GM12873 (cell line): ENCODE data around the gene TSPAN6.

Experiments
- TF ChIP-seq, protein P1 (sequence below): IDR thresholded peaks from 2 replicates; pipeline ENCODE4 v1.5.1; 2012; ENCODE audit warnings: low read depth, mild to moderate bottlenecking, moderate library complexity, low read length, control low read depth; ENCODE audit not compliant: insufficient read depth; ENCODE audit errors: missing control alignments

TSPAN6 gene

DNA sequence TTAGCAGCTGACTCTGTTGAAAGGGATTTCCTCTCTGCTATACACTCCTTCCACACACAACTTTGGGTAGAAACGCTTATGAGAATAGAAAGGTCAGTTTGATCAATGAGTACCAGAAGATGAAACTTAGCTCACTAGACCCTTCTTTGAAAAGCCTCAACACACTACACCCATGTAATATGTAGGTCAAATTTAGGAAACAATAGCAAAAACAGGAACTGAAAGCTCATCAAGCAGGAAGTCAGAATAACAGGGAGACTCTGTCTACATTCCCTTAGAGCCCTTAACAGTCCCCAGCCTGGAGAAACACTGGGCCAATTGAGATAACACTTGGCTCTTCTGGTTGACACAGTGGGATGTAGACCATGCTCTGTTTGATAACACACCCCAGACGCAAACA lies 38.1 kb upstream of the TSPAN6 start:
- TF ChIP-seq, protein P1, sequence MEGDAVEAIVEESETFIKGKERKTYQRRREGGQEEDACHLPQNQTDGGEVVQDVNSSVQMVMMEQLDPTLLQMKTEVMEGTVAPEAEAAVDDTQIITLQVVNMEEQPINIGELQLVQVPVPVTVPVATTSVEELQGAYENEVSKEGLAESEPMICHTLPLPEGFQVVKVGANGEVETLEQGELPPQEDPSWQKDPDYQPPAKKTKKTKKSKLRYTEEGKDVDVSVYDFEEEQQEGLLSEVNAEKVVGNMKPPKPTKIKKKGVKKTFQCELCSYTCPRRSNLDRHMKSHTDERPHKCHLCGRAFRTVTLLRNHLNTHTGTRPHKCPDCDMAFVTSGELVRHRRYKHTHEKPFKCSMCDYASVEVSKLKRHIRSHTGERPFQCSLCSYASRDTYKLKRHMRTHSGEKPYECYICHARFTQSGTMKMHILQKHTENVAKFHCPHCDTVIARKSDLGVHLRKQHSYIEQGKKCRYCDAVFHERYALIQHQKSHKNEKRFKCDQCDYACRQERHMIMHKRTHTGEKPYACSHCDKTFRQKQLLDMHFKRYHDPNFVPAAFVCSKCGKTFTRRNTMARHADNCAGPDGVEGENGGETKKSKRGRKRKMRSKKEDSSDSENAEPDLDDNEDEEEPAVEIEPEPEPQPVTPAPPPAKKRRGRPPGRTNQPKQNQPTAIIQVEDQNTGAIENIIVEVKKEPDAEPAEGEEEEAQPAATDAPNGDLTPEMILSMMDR = no peak

GRCh38 chrX:100673397-100673953 lies 36.9 kb upstream of the TSPAN6 start:
- TF ChIP-seq, protein P1 = no peak

GRCh38 chrX:100672966-100673365 lies 36.4 kb upstream of the TSPAN6 start:
- TF ChIP-seq, protein P1 = no peak

- TF ChIP-seq, protein P1 = no peak
These were observed 27.0 kb upstream of the TSPAN6 start for GRCh38 chrX:100663642-100664041.

DNA sequence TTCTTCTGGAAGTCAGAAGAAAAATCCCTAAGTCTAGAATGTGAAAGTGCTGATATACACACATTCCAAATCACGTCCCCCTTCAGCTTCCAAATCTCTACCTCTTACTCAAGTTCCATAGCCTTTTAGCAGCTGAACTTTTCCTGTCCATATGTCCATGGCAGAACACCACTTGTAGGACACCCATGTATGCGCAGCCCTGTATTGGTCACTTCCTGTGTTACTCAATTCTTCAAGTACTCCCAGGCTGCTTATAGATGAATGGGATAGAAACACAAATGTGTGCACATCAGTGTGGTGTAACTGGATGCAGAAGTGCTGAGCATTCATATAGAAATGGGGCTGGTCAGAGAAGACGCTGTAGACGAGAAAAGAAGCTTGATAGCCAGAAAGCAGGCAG lies 26.2 kb upstream of the TSPAN6 start:
- TF ChIP-seq, protein P1 = no peak

- TF ChIP-seq, protein P1 = no peak
These were observed 25.6 kb upstream of the TSPAN6 start for GRCh38 chrX:100662170-100662569.

- TF ChIP-seq, protein P1 = no peak
These were observed 23.0 kb upstream of the TSPAN6 start for GRCh38 chrX:100659431-100660137.
